K562 (cell line): ENCODE data around the gene COP1. TPM values are rescaled to one million over a fixed set of nuclear protein-coding genes. Genes with fewer than 3 reads are reported as not detected.

Experiments used
- ATAC-seq: fragments of 200-7000 bp; cut with Tn5 transposase; 3 replicates; pipeline ENCODE4 v1.9.1; 2020; ENCODE audit warnings: moderate library complexity
- BruUV-seq: library from RNA; stranded (reverse); fragments of 400-500 nt; replicated peaks from 2 replicates; lab custom pipeline; 2021; lab: Mats Ljungman, UMichigan
- CTCF ChIA-PET: fragments of 300-600 bp; formaldehyde crosslinking; extraction: SDS; loops from one replicate; lab custom pipeline; 2021; ENCODE audit warnings: low intra/inter-chr PET ratio; lab: Yijun Ruan, JAX
- POLR2A ChIA-PET: fragments of 300-600, 350-650 bp; sonication (Branson Sonifier 250); formaldehyde crosslinking; extraction: SDS; loops from one replicate; lab custom pipeline; 2021; ENCODE audit warnings: antibody characterized with exemption, inconsistent platforms; lab: Yijun Ruan, JAX
- DNase-seq, 4 experiments: peaks; one replicate each; pipeline versions ENCODE4 v3.0.0 to v3.0.0-alpha.2; 2011 to 2018; ENCODE audit warnings: low spot score in 3 of 4, mixed read lengths in 3 of 4; ENCODE audit errors: extremely low read depth in 1 of 4
- FAIRE-seq: peaks from 2 replicates; lab custom pipeline; 2011; peaks lifted over from hg19 to GRCh38; lab: Jason Lieb, UNC
- H2AFZ ChIP-seq: 2 replicates; pipeline ENCODE4 v1.6.0; 2011; ENCODE audit warnings: low read depth, low read length, control low read depth, inconsistent platforms
- H3K27ac ChIP-seq: fragments of 200-600 bp; 3 replicates; pipeline ENCODE4 v1.8.0; 2011; ENCODE audit warnings: low read depth, mild to moderate bottlenecking, control low read depth, inconsistent platforms, low read length, moderate library complexity, mixed read lengths; ENCODE audit errors: extremely low read depth
- H3K27me3 ChIP-seq, 2 experiments: fragments of 300-600 bp in 1 of 2; 2 replicates in 1 of 2; 3 replicates in 1 of 2; pipeline versions ENCODE4 v1.6.0 to v1.8.0; 2011; ENCODE audit warnings: inconsistent platforms in 2 of 2, low read length in 2 of 2, mild to moderate bottlenecking in 1 of 2, mixed read lengths in 1 of 2, moderate library complexity in 1 of 2; ENCODE audit not compliant: control insufficient read depth in 2 of 2, insufficient read depth in 2 of 2
- H3K36me3 ChIP-seq: fragments of 300-600 bp; 3 replicates; pipeline ENCODE4 v1.8.0; 2011; ENCODE audit warnings: mild to moderate bottlenecking, low read length, inconsistent platforms; ENCODE audit not compliant: control insufficient read depth, insufficient read depth
- H3K4me1 ChIP-seq, 2 experiments: fragments of 200-600 bp in 1 of 2; replicated peaks in 1 of 2; 2 replicates in 1 of 2; 3 replicates in 1 of 2; pipeline versions ENCODE4 v1.5.1 to v1.8.0; 2011; ENCODE audit warnings: inconsistent platforms in 2 of 2, low read length in 2 of 2, mild to moderate bottlenecking in 1 of 2, mixed read lengths in 1 of 2, moderate library complexity in 1 of 2; ENCODE audit not compliant: control insufficient read depth in 2 of 2, insufficient read depth in 2 of 2
- H3K4me2 ChIP-seq: 2 replicates; pipeline ENCODE4 v1.6.1; 2011; ENCODE audit warnings: low read length, control low read depth, inconsistent platforms, mixed read lengths; ENCODE audit not compliant: insufficient read depth
- H3K4me3 ChIP-seq: fragments of 200-600 bp; sonication (generic), shearing (Covaris generic); 2 replicates; pipeline ENCODE4 v1.5.1; 2016; ENCODE audit warnings: control low read depth, inconsistent platforms
- H3K79me2 ChIP-seq: fragments of 200-600 bp; 3 replicates; pipeline ENCODE4 v1.8.0; 2011; ENCODE audit warnings: low read length, inconsistent platforms; ENCODE audit not compliant: control insufficient read depth, insufficient read depth
- H3K9ac ChIP-seq, 2 experiments: 2 replicates each; pipeline versions ENCODE4 v1.6.0 to v1.6.1; 2011; ENCODE audit warnings: low read depth in 2 of 2, low read length in 2 of 2, control low read depth in 1 of 2, inconsistent platforms in 1 of 2, mild to moderate bottlenecking in 1 of 2, mixed read lengths in 1 of 2; ENCODE audit not compliant: insufficient read depth in 1 of 2
- H3K9me1 ChIP-seq: one replicate; pipeline ENCODE4 v1.6.0; 2011; ENCODE audit warnings: inconsistent platforms, mild to moderate bottlenecking, low read length, moderate library complexity; ENCODE audit not compliant: control insufficient read depth, insufficient read depth
- H3K9me3 ChIP-seq: replicated peaks from 2 replicates; pipeline ENCODE4 v1.5.1; 2011; ENCODE audit warnings: low read depth, low read length, inconsistent platforms; ENCODE audit not compliant: control insufficient read depth, insufficient read depth
- H4K20me1 ChIP-seq: replicated peaks from 2 replicates; pipeline ENCODE4 v1.6.1; 2011; ENCODE audit warnings: low read length, inconsistent platforms, mixed read lengths; ENCODE audit not compliant: control insufficient read depth, insufficient read depth
- CBX8 ChIP-seq: fragments of 200-600 bp; sonication (generic); IDR thresholded peaks from 2 replicates; pipeline ENCODE4 v1.6.1; 2012; ENCODE audit warnings: borderline replicate concordance, mixed run types, low read depth, mild to moderate bottlenecking, moderate library complexity, mixed read lengths, low read length, control low read depth, inconsistent platforms; ENCODE audit not compliant: poor library complexity, severe bottlenecking; ENCODE audit errors: extremely low read depth
- EZH2 ChIP-seq: IDR thresholded peaks from 2 replicates; pipeline ENCODE4 v1.6.1; 2012; ENCODE audit warnings: low read depth, mild to moderate bottlenecking, inconsistent platforms, low read length, borderline replicate concordance
- NR4A1 ChIP-seq, 2 experiments: fragments of 250-450 bp in 1 of 2; fragments of 450-650 bp in 1 of 2; sonication (Bioruptor Pico) in 1 of 2; IDR thresholded peaks; 2 replicates each; pipeline versions ENCODE4 v1.4.0 to v1.6.1; 2016 to 2020; ENCODE audit warnings: mild to moderate bottlenecking in 2 of 2, missing compliant biosample characterization in 1 of 2, missing genetic modification characterization in 1 of 2, moderate library complexity in 1 of 2
- RCOR1 ChIP-seq, 2 experiments: IDR thresholded peaks; 2 replicates each; pipeline ENCODE4 v1.6.1; 2012; ENCODE audit warnings: low read depth in 2 of 2, low read length in 2 of 2, borderline replicate concordance in 1 of 2, improper control_type of control experiment in 1 of 2
- ZNF3 ChIP-seq: fragments of 250-450 bp; sonication (Bioruptor Pico); IDR thresholded peaks from 2 replicates; pipeline ENCODE4 v1.5.0; 2021; ENCODE audit warnings: mild to moderate bottlenecking, moderate library complexity
- WGBS: fragments of 100-300 bp; shearing (Covaris generic); methylation state at CpG from one replicate; pipeline ENCODE4 v1.1.6; 2016; ENCODE audit warnings: low coverage, mixed read lengths; ENCODE audit not compliant: insufficient coverage; ENCODE audit errors: missing lambda C conversion rate; 5-methylcytosine and 5-hydroxymethylcytosine counted together
- in situ Hi-C: fragments of 300-500 bp; cut with MboI; formaldehyde crosslinking; loops from 4 replicates; pipeline ENCODE4 v1.15.0; 2018; ENCODE audit warnings: inconsistent platforms, mixed read lengths
- intact Hi-C: fragments of 100-400 bp; cut with micrococcal nuclease; formaldehyde crosslinking; loops from 2 replicates; pipeline ENCODE4 v1.14.2; 2022
- polyA plus RNA-seq, 8 experiments: library from polyadenylated mRNA; depleted of rRNA in 4 of 8; stranded (reverse) in 5 of 8; unstranded in 3 of 8; fragments of >200 nt; fragmentation: Nextera tagmentation in 2 of 8; fragmentation: Illumina TruSeq in 1 of 8; extraction: Ambion mirVana in 2 of 8; extraction: Trizol in 1 of 8; gene quantifications; 2 replicates each; pipeline versions ENCODE4 v1.2.1 to v1.2.3, GENCODE V29; 2011 to 2014; ENCODE audit warnings: inconsistent platforms in 1 of 8, missing spikeins in 1 of 8
- total RNA-seq, 7 experiments: library from RNA; depleted of rRNA in 6 of 7; stranded (reverse); fragments of >200 nt in 6 of 7; fragmentation: Illumina TruSeq in 2 of 7; extraction: Trizol in 2 of 7; gene quantifications; 2 replicates each; pipeline versions ENCODE4 v1.2.1 to v1.2.3, GENCODE V29; 2011 to 2021; ENCODE audit warnings: low replicate concordance in 1 of 7
- TF ChIP-seq, protein P1 (sequence below): fragments of 200-600 bp; sonication (generic); IDR thresholded peaks from one replicate; pipeline ENCODE4 v1.6.1; 2012; ENCODE audit warnings: mild to moderate bottlenecking, low read depth, low read length, inconsistent platforms
- TF ChIP-seq, protein P2 (sequence below): sonication (generic); formaldehyde crosslinking; IDR thresholded peaks from 2 replicates; pipeline ENCODE4 v1.8.1; 2023; ENCODE audit warnings: mild to moderate bottlenecking, missing genetic modification reagents

COP1 gene
- total and polyA plus RNA-seq, 9 of the 15 experiments (the other 6 are each of a cell fraction or from before 2014, with no cell fraction given): 25.8 to 77.7 (median 58.6) TPM

DNA sequence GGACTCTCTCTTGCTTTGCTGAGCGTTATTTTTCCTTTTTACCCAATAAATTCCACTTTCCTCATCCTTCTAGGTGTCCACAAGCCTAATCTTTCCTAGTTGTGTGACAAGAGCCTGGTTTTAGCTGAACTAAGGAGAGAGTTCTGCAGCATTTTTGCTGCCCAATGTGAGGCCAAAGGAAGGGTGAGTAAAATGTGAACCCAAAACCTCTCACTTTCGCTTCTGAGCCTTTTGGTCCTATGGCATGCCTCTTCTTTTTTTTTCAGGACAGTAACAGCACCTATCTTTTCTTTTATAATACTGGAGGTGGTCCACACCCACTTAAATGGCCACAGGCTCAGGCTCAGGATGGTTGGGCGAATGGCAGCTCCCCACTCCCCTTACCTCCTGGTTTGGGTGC, 111.1 kb downstream of the COP1 start:
- DNase-seq (no peak), ATAC-seq (no peak), FAIRE-seq (no peak)
- H4K20me1 ChIP-seq: no peaks in the 10 kb centered on the region
- H3K4me2 ChIP-seq: no peak overlapping the region
- H3K27me3 ChIP-seq: no peaks in the 10 kb centered on the region
- H3K9me3 ChIP-seq: peaks cover 17% of the 10 kb centered on the region; the same call in 1 of the 2 replicates
- H3K27ac ChIP-seq: no peak overlapping the region
- H2AFZ ChIP-seq: no peak overlapping the region
- BruUV-seq: no TSS peak
- in situ Hi-C loops: no loop called here
- intact Hi-C loops: no loop called here
- ChIA-PET CTCF (no interaction called here), POLR2A (no interaction called here)
- H3K9ac ChIP-seq: no peak overlapping the region
- H3K79me2 ChIP-seq: no peaks in the 10 kb centered on the region
- 84% methylated on average over 3 of the region's 3 CpGs for WGBS
- no peaks in the 10 kb centered on the region for H3K9me1 ChIP-seq
- H3K4me1 ChIP-seq: no peaks in the 10 kb centered on the region
- H3K4me3 ChIP-seq: no peak overlapping the region
- peaks cover 22% of the 10 kb centered on the region; the same call in 1 of the 3 replicates for H3K36me3 ChIP-seq
- TF ChIP-seq ZNF3 (CRISPR knock-in tag) (no peak), RCOR1 (IDR thresholded peaks at IDR 0.05; ENCODE audit: borderline replicate concordance in 1 of 2, low read depth in 2 of 2, low read length in 2 of 2) (no peak), CBX8 (no peak), NR4A1 (CRISPR knock-in tag; IDR thresholded peaks at IDR 0.05) (no peak), NR4A1 (tag; IDR thresholded peaks at IDR 0.05) (no peak), EZH2 (no peak)
- TF ChIP-seq, protein P1, sequence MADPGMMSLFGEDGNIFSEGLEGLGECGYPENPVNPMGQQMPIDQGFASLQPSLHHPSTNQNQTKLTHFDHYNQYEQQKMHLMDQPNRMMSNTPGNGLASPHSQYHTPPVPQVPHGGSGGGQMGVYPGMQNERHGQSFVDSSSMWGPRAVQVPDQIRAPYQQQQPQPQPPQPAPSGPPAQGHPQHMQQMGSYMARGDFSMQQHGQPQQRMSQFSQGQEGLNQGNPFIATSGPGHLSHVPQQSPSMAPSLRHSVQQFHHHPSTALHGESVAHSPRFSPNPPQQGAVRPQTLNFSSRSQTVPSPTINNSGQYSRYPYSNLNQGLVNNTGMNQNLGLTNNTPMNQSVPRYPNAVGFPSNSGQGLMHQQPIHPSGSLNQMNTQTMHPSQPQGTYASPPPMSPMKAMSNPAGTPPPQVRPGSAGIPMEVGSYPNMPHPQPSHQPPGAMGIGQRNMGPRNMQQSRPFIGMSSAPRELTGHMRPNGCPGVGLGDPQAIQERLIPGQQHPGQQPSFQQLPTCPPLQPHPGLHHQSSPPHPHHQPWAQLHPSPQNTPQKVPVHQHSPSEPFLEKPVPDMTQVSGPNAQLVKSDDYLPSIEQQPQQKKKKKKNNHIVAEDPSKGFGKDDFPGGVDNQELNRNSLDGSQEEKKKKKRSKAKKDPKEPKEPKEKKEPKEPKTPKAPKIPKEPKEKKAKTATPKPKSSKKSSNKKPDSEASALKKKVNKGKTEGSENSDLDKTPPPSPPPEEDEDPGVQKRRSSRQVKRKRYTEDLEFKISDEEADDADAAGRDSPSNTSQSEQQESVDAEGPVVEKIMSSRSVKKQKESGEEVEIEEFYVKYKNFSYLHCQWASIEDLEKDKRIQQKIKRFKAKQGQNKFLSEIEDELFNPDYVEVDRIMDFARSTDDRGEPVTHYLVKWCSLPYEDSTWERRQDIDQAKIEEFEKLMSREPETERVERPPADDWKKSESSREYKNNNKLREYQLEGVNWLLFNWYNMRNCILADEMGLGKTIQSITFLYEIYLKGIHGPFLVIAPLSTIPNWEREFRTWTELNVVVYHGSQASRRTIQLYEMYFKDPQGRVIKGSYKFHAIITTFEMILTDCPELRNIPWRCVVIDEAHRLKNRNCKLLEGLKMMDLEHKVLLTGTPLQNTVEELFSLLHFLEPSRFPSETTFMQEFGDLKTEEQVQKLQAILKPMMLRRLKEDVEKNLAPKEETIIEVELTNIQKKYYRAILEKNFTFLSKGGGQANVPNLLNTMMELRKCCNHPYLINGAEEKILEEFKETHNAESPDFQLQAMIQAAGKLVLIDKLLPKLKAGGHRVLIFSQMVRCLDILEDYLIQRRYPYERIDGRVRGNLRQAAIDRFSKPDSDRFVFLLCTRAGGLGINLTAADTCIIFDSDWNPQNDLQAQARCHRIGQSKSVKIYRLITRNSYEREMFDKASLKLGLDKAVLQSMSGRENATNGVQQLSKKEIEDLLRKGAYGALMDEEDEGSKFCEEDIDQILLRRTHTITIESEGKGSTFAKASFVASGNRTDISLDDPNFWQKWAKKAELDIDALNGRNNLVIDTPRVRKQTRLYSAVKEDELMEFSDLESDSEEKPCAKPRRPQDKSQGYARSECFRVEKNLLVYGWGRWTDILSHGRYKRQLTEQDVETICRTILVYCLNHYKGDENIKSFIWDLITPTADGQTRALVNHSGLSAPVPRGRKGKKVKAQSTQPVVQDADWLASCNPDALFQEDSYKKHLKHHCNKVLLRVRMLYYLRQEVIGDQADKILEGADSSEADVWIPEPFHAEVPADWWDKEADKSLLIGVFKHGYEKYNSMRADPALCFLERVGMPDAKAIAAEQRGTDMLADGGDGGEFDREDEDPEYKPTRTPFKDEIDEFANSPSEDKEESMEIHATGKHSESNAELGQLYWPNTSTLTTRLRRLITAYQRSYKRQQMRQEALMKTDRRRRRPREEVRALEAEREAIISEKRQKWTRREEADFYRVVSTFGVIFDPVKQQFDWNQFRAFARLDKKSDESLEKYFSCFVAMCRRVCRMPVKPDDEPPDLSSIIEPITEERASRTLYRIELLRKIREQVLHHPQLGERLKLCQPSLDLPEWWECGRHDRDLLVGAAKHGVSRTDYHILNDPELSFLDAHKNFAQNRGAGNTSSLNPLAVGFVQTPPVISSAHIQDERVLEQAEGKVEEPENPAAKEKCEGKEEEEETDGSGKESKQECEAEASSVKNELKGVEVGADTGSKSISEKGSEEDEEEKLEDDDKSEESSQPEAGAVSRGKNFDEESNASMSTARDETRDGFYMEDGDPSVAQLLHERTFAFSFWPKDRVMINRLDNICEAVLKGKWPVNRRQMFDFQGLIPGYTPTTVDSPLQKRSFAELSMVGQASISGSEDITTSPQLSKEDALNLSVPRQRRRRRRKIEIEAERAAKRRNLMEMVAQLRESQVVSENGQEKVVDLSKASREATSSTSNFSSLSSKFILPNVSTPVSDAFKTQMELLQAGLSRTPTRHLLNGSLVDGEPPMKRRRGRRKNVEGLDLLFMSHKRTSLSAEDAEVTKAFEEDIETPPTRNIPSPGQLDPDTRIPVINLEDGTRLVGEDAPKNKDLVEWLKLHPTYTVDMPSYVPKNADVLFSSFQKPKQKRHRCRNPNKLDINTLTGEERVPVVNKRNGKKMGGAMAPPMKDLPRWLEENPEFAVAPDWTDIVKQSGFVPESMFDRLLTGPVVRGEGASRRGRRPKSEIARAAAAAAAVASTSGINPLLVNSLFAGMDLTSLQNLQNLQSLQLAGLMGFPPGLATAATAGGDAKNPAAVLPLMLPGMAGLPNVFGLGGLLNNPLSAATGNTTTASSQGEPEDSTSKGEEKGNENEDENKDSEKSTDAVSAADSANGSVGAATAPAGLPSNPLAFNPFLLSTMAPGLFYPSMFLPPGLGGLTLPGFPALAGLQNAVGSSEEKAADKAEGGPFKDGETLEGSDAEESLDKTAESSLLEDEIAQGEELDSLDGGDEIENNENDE: no peak
- TF ChIP-seq, protein P2, sequence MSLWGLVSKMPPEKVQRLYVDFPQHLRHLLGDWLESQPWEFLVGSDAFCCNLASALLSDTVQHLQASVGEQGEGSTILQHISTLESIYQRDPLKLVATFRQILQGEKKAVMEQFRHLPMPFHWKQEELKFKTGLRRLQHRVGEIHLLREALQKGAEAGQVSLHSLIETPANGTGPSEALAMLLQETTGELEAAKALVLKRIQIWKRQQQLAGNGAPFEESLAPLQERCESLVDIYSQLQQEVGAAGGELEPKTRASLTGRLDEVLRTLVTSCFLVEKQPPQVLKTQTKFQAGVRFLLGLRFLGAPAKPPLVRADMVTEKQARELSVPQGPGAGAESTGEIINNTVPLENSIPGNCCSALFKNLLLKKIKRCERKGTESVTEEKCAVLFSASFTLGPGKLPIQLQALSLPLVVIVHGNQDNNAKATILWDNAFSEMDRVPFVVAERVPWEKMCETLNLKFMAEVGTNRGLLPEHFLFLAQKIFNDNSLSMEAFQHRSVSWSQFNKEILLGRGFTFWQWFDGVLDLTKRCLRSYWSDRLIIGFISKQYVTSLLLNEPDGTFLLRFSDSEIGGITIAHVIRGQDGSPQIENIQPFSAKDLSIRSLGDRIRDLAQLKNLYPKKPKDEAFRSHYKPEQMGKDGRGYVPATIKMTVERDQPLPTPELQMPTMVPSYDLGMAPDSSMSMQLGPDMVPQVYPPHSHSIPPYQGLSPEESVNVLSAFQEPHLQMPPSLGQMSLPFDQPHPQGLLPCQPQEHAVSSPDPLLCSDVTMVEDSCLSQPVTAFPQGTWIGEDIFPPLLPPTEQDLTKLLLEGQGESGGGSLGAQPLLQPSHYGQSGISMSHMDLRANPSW (CRISPR knock-in tag): no peak
